NCI-H446 treated with DMSO at 0.1 percent for 48 hours (cell line): ENCODE measurements around the gene PRG2.
"Not testable (repeated sequence)": the region's sequence is repeated elsewhere in the genome, so short reads cannot be mapped to it uniquely, and the experiment has no call there.

Experiments used
- DNase-seq: peaks from one replicate; lab custom pipeline; 2025; lab: John Stamatoyannopoulos, UW

The PRG2 gene

DNA sequence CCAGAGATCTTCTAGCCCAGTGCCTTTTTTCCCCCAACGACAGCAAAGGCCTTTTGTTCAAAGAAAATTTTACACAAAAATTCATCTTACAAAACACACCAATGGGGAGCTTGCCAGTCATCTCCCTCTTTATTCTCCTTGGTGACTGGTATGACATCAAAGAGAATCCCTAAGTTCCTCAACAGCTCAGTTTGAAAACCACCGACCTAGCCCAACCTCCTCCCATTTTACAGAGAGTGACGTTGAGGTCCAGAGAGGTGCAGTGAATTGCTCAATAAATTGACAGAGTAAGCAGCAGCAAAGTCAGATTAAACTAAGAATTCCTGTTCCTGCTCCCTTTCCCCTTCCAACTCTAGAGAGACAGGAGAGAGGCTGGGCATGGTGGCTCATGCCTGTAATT lies 28.7 kb upstream of the PRG2 start:
- DNase-seq: no peak

DNA sequence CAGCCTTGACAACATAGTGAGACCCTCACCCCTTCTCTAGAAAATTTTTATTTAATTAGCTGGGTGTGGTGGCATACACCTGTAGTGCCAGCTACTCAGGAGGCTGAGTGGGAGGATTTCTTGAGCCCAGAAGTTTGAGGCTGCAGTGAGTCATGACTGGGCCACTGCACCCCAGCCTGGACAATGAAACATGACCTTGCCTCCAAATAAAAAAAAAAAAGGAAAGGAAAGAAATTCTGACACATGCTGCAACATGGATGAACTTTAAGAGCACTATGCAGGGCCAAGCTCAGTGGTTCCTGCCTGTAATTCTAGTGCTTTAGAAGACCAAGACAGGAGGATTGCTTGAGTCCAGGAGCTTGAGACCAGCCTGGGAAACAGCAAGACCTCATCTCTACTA lies 27.7 kb upstream of the PRG2 start:
- DNase-seq: no peak

DNA sequence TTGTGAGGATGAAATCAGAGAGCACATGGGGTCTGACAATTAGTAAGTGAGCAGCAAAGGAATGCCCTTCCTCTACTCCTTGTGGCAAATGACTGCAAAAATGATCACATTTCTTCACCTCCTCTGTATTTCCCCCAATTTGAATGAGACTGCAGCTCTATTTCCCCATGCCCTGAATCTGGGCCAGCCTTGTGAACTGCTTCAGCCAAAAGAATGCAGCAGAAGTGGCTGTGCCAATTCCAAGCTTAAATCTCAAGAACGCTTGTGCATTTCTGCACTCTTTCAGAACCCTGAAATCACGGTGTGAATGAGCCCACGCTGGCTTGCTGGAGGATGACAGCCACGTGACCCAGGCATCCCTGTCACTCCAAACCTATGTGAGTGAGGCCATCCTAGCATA lies 26.6 kb upstream of the PRG2 start:
- DNase-seq: no peak

DNA sequence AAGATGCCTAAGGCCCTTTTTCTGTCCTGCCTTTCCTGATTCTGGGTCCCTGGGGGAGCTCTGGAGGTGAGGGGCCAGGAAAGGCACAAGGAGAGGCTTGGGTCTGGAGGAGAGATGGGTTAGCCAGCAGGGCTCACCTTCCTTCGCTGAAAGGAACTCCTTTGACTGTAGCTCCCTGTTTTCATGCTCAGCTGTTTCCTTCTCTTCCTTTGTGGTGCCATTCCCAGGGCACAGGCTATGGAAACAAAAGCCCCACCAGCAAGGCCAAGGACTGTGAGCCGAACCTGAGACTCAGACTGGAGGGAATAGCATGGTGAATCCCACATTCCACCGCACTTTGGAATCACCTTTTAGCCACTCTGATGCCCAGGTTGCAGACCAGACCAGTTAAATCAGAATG lies 26.0 kb upstream of the PRG2 start:
- no peak for DNase-seq

DNA sequence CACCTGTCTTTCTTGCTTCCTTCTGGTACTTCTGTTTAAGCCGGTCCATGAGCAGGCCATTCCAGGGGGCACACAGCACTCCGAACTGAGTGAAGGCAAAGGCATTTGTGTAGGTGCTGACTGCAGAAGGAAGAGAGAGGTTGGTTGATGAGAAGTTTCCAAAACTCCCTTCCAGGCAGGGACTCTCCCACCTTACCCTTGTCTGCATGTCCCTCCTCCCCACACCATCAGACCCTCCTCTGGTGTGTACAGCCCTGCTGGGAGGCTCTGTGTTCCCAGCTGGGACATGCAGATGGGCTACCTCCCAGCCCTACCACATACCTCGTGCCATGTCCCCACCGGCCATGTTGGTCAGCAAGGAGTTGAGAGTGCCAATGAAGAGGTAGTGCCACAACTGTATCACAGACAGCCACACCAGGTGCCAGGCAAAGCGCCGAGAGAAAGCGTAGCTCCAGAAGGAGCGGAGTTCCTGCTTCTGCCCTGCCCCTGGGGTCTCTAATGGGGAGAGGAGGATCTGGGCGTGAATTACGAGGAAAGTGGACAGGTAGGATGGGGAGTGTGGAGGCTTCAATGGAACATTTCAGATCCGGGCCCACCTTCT lies 24.3 kb upstream of the PRG2 start:
- DNase-seq: no peak

DNA sequence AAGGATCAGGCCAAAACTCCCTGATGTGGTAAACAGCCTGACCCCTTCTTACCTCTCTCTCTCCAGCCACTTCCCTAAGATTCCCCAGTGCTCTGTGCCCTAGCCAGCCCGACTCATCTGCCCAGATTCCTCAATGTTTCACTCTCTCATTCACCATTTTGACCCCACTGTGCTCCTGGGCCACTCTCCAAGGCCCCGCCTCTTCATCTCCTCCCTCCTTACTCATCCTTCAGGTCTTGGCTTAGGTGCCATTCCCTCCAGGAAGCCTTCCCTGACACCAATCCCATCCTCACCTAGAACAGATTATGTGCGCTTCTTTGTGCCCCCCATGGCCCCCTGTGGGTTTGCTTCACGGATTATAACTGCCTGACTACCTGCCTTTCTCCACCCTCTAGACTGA lies 23.2 kb upstream of the PRG2 start:
- no peak for DNase-seq

DNA sequence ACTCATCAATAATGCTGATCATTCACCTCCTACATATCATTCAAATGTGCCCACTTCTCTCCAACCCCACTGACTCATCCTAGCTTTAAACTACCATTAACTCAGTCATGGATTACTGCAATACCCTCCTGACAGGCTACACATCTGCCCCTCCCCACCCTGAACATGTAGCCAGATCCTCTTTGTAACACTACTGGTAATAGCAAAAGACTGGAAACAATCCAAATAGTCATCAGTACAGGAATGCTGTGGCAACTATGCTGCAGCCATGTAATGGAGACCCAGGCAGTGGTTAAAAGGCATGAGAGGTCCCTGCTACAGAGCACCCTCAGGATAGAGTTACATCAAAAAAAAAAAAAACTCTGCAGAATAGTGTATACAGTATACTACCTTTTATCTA lies 19.8 kb upstream of the PRG2 start:
- DNase-seq: no peak

DNA sequence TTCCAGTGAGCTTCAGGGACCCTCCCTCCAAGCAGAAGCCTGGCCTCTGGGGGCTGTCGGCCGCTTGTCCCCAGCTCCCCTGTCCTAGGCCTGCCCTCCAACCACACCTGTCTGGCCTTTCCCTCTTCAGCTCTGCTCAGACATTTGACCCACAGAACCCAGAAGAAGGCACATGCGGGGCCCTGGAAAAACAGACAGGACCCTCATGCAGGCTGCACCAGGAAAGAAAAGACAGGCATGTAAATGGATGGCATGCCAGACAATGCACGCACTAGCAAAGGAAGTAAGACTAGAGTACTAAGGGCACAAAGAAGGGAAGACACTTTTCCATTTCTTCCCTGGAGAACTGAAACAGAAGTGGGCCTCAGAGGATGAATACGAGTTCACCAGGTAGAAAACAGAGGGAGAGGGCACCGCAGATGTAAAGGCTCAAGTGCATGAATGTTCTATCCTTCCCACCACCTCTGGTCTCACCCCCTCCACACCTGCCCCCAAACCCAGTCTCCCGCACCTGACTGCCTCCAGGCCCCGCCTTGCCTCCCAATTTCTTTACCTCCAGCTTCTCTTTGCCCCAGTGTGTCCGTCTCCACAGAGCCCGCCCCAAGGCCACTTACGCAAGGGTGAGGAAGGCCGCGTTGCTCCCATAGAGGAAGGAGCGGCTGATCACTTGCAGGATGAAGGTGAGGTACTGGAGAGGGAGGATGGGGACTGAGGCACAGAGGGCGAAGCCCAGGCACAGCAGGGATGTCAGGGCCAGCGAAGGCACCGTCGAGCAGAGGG lies 19.1 kb upstream of the PRG2 start:
- no peak for DNase-seq

DNA sequence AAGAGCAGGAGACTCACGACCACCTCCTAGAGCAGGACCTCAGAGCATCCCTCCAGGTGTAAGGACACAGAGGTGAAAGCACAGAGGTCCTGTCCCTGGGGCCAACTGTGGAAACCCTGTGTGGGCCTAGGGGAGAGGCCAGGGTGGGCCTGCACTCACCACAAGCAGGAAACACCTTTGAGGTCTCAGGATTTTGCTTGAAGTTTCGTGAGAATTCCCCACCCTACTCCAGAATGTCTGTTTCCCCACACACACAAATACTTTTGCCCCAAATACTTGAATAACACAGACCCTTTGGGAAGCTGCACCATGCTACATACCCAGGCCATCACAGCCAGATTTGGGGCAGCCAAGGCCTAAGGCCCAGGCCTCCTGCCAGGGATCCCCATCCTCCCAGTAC lies 18.3 kb upstream of the PRG2 start:
- no peak for DNase-seq

DNA sequence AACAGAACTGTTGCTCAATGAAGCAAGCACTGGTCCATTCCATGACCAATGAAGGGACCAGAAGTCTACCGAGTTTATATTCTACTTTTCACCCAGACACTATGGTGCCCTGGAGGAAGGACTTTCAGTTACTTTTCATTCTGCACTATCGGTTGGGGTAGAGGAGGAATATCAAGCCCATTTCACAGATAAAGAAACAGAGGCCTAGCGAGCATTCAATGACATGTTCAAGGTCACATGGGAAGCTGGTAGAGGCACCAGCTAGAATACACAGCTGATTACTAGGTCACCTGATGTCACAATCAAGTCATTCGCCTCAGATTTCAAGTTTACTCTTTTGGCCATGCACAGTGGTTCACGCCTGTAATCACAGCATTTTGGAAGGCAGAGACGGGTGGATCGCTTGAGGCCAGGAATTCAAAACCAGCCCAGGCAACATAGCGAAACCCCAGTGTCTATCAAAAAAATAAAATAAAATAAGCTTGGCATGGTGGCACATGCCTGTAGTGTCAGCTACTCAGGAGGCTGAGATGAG lies 17.6 kb upstream of the PRG2 start:
- no peak for DNase-seq

DNA sequence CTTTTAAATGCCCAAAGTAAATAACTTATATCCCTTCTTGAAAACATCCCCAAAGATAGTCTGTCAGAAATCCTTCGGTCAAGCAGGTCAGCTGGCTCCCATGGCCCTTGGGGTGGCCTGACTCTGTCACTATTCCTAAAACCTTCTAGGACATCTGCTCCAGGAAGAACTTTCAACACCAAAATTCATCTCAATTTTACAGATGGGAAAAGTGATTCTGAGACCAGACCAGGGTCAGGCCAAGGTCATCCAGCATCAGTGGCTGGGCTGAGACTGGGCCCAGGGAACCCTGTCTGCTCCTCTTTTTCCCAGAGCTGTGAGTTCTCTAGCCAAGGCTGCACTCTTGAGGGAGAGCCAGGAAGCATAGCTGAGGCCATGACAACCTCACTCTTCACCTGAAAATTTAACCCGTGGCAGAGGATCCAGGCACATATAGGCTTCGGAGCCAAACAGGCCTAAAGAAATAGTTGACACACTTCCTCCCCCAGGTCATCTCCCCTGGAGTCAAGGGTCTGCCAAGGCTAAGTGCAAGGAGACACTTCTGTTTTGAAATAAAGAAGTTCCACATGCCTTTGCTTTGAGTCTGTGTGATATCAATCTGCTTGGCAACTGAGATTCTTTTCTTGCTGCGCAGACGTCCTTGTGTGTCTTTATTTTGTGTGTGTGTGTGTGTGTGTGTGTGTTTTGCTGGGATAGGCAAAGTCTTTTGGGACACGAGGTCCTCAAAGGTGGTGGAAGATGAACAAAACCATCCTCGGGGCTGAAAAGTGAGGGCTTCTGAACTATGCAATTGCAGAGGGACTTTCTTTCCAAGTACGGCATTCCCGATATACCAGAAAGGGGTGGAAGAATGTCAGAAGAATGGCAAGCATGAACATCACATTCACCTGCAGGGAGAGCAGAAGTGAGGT lies 16.8 kb upstream of the PRG2 start:
- no peak for DNase-seq

DNA sequence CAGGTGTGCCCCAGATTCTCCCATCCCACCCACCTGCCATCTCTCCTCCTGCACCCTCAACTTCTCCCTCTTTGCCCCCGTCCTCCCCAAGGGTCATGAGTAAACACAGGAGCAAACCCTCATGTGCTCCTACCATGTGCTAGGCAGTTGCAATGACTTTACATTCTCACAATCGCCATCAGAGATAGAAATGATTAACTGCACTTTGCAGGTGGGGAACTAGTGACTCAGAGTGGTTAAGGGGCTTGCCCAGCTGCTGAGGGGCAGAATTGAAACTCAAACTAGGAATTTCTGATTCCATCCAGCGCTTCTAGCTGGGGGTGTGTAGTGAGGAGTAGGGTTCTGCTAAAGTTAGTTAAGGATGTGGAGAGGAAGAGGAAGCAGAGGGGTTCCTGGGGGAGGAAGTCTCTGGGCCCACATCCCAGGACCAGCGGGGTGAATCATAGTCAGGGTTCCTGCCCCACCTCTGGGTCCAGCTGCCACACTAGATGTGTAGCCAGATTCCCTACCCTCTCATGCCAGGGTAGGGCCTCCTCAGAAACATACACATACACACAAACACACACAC lies 16.0 kb upstream of the PRG2 start:
- no peak for DNase-seq

DNA sequence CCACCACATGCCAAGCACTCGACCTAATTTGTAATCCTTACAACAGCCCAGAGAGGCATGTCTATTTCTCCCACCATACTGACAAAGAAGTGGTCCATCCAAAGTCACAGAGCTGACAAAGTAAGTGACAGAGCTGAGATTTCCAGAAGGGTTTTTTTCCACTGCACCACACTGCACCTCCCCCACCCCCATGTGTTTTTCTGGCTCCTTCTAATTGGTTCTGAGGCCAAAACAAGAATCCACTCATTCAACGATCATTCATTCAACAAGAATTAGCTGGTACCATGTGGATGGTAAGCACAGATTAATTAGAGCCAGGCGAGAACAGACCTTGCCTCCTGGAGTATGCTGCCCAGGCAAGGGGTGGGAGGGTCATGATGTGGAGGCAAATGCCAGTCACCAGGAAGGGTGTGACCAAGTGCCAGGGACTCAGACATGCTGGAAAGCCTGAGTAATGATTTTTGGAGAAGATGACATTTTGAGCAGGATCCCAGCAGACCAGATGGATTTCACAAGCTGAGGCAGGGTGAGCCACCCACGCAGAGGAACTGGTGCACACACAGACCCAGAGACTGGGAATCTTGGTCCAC lies 14.9 kb upstream of the PRG2 start:
- no peak for DNase-seq

DNA sequence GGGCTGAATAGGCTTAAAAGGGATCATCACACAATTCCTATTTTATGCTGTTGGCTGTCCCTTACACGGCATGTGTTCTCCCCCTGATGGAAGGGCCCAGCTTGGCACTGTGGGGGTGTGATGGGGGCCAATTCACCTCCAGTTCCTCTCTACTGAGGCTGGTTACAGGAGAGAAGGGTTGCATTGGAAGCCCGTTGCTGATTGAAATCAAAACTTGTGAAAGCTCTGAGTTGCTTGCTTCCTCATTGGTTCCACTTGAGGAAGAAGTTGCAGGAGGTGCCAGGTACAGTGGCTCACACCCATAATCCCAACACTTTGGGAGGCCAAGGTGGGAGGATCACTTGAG lies 13.3 kb upstream of the PRG2 start:
- DNase-seq: no peak

DNA sequence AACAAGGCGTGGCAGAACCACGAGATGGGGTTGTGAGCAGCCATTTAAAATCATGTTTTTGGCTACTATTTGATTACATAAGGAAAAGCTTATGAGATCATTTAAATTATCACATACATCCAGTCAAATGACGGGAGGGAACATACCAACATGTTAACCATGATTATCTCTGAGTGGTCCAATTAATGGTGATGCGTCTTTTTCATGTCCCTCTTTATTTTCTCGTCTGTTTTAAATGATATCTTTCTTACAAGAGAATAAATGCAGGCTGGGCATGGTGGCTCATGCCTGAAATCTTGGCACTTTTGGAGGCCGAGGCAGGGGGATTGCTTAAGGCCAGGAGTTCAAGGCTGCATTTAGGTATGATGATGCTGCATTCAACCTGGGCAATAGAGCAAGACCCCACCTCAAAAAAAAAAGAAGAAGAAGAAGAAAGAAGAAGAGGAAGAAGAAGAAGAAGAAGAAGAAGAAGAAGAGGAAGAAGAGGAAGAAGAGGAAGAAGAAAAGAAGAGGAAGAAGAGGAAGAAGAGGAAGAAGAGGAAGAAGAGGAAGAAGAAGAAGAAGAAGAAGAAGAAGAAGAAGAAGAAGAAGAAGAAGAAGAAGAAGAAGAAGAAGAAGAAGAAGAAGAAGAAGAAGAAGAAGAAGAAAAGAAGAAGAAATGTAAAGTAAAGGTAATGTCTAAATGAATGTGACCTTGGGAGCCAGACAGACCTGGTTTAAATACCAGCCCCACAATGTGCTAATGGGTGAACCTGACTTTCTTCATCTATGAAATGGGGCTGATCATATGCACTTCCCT lies 12.8 kb upstream of the PRG2 start:
- DNase-seq: not testable (repeated sequence)

DNA sequence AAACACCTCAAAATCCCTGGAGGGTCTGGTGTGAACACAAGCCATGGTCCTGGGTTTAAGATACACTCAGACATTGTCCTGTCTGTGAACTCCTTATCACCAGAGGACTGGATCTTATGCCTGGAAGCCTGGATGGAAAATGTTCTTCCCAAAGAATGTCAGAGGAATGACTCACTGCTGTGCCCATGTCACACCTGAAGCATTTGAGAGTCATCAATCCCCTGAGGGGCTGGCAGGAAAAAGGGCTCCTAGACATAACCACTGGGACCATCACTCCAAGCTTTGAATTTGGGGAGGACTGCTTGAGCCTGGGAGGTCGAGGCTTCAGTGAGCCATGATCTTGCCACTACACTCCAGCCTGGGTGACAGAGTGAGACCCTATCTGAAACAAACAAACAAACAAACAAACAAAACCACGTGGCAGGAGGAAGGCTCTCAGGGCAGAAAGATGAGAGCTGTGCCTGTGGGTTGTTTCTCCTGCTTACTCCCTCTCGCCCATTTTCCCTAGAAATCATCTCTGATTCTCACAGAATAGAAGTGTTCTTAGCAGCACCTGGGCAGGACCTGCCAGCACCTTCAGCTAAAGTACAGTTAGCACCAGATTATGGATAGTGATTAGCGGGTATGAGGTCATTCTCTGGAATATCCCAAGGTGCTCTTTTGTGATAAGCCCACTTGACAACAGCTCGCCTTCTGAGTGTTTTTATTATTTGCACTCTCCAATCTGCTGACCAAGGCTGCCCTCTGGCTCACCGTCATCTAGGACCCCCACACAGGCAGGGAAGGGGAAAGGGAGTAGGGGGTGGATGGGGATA lies 11.9 kb upstream of the PRG2 start:
- no peak for DNase-seq

DNA sequence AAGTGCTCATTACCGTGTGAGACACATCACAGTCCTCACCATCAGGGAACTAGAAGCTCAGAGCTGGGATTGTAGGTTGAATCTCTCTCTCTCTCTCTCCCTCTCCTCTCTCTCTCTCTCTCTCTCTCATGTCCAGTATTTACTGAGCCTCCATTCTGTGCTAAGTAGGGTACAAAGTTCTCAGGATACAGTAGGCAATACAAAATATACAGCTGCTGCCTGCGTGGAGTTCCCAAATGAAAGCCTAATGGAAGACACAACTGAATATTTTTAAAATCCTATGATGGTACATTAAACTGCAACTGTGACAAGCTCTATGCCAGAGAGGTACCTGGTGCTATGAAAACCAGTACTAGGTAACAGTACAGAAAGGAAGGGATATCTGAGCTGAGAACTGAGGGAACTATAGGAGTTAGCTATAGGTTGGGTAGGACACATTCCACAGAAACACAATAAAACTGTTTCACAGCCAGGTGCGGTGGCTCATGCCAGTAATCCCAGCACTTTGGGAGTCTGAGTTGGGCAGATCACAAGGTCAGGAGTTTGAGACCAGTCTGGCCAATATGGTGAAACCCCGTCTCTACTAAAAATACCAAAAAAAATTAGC lies 9.6 kb upstream of the PRG2 start:
- DNase-seq: no peak

DNA sequence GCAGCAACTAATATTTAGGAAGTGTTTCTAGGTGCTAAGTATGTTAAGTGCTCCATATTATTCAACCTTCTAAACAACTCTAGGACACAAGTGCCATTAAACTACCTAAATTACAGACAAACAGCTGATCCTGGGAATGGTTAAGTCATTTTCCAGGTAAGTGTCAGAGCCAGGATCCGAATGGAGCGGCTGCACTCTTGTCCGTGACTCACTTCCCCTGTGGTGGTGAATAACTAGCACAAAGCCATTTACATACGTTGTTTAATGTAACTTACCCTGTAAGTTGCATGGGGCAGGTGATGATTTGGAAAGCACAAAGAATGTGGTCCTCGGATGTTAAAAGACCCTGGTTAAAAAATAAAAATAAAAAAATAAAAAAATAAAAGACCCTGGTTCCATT lies 8.8 kb upstream of the PRG2 start:
- no peak for DNase-seq

DNA sequence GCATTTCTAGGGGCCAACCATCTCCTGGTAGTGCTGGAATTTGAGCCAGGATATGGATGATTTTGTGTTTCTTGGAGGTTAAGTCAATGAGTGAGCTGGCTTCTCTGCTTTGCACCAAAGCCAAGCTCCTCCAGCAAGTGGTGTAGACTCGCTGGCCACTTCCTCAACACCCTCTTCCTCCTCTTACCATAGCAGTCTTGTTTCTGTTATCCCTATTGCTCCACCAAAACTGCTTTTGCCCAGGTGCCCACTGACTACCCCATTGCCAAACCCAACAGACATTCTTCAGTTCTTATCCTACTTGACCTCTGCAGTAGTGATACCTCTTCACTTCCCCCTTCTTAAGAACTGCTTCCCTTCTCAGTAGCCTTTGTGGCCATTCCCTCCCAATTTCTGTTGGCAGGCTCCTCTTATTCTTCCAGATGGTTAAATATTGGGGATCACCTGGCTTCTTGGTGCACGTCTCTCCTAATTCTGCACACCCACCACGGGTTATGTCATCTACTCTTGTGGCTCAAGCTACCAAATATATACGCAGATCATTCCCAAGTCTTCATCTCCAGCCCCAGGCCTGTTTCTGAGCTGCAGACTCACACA lies 7.0 kb upstream of the PRG2 start:
- no peak for DNase-seq

DNA sequence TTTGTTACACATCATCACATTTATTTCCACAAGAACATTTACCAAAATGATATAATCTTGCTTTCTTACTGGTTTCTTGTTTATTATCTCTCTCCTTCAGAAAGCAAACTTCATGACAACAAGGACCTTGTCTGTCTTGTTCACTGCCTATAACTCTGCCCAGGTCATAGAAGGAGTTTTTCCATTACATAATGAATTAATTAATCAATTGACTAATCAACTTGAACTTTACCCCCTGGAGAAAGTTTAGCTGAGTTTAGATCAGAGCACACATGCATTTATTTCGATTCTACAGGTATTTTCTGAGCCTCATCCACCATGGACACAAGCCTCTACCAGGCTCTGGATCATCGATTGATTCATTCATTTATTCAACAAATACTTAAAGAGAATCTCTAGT lies 6.3 kb upstream of the PRG2 start:
- DNase-seq: no peak
